NAMALWA (cell line): ENCODE data around the gene FLT3LG.

Experiments used
- DNase-seq: peaks from one replicate; pipeline ENCODE4 v3.0.0-alpha.2; 2015; ENCODE audit warnings: low spot score

The FLT3LG gene, protein sequence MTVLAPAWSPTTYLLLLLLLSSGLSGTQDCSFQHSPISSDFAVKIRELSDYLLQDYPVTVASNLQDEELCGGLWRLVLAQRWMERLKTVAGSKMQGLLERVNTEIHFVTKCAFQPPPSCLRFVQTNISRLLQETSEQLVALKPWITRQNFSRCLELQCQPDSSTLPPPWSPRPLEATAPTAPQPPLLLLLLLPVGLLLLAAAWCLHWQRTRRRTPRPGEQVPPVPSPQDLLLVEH

GRCh38 chr19:49473868-49474541 is at the start of gene FLT3LG:
Gene FLT3LG (plus strand): TSS chr19:49474215. CDS start chr19:49474640, 425 bp downstream.
- peak; percentile 93 for DNase-seq

GRCh38 chr19:49425178-49425577 is 48.8 kb upstream of the FLT3LG start, which contains the start of gene GFY:
Gene GFY (plus strand): TSS chr19:49425388. CDS start chr19:49426431, 1,043 bp downstream.
- no peak for DNase-seq

GRCh38 chr19:49425922-49426592 is 48.0 kb upstream of the FLT3LG start:
- DNase-seq: peak; percentile 38

GRCh38 chr19:49427339-49427738 is 46.7 kb upstream of the FLT3LG start:
- DNase-seq: no peak

- no peak for DNase-seq
Observed at GRCh38 chr19:49427855-49428546, 46.0 kb upstream of the FLT3LG start.

DNA sequence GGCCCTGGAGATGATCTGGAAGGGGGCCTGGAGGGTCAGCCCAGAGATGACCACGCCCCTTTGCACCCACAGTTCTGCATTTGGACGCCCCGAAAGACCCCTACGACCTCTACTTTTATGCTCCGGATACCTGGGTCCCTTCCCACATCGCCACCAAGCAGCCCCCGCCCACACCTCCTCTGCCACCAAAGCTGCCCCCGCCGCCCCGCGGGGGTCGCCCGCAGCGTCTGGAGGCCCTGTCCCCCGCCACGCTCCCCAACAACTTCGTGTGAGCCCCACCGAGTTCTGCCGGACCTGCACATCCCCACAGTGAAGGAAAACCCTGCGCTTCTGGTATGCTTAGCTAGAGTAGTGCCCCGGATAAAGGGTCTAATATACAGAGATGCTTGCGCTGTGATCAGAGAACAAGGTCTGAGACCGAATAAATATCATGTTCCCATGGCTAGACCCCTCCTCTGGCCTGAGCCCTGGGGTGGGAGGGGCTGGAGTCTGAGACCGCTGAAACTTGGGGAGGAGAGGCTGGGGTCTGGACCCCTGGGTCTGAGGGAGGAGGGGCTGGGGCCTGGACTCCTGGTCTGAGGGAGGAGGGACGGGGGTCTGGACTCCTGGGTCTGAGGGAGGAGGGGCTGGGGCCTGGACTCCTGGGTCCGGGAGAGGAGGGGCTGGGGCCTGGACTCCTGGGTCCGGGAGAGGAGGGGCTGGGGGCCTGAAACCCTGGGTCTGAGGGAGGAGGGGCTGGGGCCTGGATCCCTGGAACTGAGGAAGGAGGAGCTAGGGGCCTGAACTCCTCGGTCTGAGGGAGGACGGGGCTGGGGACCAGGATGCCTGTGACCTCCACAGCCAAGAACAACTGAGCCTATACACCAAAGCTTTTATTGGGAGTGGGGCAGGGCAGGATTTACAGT is 45.2 kb upstream of the FLT3LG start:
- DNase-seq: no peak

DNA sequence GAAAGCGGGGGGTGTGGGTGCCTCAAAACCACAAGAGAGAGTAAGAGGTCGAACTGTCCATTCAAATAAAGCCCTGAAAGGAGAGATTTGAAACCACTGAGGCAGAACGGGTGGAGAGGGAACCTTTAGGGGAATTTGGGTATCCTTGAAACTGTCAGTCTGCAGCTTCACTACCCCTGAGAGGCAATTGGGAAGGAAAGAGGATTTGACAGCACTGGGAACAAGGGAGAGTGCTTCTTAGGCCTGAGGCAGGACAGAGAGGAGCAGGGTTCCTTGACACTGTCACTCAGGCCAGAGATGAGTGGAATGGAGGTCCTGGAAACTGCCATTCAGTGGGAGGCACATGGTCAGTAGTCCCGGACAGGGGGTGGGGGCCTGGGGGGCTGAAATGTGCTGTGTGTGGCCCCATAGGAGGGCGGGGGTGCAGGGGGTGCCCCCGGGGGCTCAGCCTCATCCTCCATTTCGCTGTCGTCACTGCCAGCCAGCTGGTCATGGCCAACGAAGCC is 43.8 kb upstream of the FLT3LG start:
- no peak for DNase-seq

GRCh38 chr19:49430678-49431329 is 43.2 kb upstream of the FLT3LG start:
- DNase-seq: peak; percentile 64

DNA sequence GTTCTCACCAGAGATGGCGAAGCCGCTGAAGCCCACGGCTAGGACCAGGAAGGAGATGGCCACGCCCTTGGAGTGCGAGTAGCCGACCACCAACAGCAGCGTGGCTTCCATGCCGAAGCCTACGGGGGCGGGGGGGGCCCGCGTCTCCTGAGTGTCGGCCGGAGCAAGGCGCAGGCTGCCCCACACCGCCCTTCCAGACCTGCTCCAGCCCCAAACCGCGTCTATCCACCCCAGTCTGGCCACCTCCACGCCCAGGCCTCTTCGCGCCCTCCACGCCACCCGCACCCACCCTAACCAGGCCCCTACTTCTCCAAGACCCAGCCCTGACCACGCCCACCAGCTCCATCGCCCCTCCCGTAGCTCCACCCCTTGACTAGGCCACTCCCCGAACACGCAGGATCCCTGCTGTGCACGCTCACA is 42.7 kb upstream of the FLT3LG start:
- DNase-seq: peak; percentile 56

DNA sequence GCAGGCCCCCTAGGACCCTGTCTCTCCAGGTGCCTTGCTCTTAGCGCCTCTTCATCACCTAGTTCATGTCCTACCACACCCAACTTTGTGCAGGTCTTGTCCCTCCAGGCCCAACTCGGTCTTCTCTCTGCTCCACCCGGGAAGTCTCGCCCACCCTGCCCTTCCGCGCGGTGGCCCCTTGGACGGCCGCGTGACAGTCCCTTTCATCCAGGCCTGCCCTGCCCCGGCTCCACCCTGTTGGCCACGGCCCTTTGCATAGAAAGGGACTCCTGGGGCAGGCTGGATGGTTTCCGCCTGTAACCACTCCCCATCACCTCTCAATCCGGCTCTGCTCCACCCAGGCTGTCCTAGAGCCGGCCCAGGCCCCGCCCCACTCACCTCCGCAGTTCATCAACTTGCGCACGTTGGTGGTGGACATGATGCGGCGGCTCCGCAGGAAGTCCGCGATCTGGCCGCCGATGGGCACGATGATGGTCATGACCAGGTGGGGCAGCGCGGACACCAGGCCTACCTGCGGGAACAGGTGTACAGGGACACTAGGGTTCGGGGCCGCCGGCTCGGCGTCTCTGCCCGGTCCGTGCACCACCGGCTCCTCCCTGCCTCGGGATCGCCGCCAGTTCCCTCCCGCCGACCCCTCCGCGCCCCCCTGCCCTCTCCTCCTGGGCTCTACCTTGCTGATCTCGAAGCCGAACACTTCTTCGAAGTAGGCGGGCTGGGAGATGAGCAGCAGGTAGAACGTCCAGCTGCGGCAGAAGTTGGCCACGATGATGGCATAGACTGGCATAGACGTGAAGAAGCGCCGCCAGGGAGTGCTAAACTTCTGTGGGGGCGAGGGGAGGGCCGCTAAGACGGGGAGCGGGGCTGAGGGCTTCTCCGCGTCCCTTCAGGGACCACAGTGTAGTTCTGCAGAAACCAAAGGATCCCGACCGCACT is 41.6 kb upstream of the FLT3LG start:
- DNase-seq: no peak

DNA sequence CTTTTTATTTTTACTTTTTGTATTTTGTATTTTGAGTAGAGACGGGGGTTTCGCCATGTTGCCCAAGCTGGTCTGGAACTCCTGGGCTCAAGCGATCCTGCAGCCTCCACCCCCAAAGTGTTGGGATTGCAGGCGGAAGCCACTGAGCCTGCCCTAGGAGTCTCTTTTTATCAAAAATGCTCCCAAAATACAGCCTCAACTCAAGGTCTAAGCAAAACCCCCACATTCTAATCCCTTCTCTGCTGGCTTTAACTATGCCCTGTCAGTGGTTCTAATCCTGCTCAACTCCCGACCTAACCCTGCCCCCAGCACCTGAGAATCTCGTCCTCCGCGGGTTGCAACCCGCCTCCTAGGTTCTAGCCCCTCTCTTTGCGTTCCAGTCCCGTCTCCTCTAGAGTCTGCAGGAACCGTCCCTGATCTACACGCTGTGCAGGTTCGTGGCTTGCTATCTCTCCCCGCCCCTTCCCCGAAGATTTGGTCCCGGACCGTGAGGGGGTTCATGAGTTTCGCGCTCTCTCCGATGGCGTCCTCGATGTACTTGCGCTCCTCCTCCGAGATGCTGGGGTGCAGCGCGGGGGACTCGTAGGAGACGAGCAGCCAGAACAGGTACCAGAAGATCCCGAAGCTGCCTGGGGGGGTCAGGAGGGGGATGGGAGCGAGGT is 40.6 kb upstream of the FLT3LG start:
- DNase-seq: no peak

DNA sequence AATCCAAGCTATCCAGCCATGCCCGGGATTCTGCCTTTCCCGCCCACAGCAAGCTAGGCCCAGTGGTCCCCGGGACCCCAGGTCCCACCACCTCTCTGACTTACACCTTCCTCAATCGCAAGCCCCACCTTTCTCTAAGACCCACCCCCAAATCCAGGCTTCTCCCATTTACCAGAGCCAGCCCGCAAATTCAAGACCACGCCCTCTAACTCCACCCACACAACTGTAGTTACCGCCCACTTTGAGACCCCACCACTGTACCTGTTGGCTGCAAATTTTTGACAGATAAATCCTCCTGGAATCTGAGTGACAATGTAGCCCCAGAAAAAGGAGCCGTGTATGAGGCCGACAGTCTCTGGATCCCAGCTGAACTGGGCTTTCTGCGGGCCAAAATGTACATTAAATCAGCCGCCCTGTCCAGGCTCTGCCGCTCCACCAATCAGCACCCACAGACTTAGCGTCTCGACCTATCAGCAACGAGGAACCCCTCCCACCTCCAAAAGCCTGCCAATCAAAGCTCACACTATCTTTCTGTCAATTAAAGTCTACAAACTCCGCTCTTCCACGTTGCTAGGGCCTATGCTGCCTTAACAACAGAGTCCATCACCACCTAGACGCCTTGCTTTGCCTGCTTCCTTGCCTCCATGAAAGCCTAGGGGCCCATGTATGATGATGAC is 39.0 kb upstream of the FLT3LG start:
- peak; percentile 58 for DNase-seq

GRCh38 chr19:49435670-49436069 is 38.3 kb upstream of the FLT3LG start:
- DNase-seq: no peak

DNA sequence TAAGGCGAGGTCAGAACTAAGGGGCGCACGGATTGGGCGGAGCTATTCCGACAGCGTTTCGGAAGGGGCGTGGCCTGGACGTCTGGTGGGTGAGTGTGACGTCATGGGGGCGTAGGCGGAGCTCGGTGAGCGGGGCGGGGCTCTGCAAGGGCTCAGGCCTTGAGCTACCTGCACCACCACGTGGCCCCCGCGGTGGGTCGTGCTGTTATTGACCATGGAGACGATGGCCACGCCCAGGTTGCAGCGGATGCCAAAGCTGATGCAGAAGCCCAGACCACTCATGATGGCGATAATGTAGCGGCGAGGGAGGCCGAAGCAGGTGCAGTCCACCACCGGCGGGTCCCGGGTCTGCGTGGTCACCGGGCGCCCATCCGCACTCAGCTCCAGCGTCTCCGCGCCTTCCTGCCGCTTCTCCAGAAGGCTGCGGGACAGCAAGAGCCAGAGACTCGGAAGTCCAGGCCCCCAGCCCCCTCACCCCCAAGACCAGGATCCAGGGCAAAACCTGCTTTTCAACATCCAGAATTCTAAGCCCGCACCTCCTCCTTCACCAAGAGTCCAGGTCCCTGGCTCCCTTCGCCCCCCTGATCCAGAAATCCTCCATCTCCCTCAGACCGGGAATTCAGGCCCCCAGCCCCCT is 37.5 kb upstream of the FLT3LG start:
- DNase-seq: peak; percentile 67

DNA sequence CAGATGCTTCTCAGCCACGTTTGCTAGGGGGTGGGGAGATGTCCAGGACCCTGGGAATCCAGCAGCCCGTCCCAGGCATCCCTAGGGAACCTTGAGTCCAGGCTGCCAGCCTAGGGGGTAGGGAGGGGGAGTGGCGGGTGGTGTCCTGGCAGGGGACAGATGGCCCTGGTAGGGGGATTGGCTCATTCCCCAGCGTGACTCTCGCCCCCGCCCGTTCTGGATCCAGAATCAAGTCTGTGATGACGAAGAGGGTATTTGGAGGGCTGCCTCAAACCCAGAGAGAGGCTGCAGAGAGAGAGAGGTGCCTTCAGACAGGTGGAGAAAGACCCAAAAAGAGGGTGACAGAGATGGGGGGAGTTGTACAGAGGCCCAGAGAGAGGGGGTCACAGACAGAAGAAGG is 36.8 kb upstream of the FLT3LG start:
- DNase-seq: no peak

- no peak for DNase-seq
Observed at GRCh38 chr19:49438261-49438660, 35.8 kb upstream of the FLT3LG start.

DNA sequence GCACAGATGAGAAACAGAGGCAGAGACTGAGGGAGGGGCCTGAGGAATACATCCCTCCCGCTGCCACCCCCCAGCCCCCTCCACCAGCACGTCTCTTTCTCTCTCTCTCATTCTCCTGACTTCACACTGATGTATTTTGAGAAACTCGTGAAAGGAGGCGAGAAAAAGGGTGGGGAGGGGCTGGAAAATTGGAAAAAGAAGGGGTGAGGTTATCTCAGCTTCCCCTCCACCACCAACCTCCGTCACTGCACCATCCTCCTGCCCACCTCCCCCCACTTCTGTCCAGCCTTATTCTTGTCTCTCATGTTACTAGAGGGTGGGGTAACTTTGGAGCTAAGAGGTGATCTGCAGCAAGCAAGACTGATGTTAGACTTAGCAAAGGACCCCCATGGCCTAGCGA is 34.2 kb upstream of the FLT3LG start:
- no peak for DNase-seq
